Limb (tissue), 2 donors: ENCODE data around the gene UNC13B.
A peak's percentile ranks its signal among the peaks of the same experiment; 100 is the strongest.
"Not testable (repeated sequence)": the region's sequence is repeated elsewhere in the genome, so short reads cannot be mapped to it uniquely, and the experiment has no call there.

Source experiments
- DNase-seq, 2 donors: peaks; one replicate each; pipeline ENCODE4 v3.0.0-alpha.2; 2016; ENCODE audit errors: extremely low spot score in 2 of 2

The UNC13B gene

DNA sequence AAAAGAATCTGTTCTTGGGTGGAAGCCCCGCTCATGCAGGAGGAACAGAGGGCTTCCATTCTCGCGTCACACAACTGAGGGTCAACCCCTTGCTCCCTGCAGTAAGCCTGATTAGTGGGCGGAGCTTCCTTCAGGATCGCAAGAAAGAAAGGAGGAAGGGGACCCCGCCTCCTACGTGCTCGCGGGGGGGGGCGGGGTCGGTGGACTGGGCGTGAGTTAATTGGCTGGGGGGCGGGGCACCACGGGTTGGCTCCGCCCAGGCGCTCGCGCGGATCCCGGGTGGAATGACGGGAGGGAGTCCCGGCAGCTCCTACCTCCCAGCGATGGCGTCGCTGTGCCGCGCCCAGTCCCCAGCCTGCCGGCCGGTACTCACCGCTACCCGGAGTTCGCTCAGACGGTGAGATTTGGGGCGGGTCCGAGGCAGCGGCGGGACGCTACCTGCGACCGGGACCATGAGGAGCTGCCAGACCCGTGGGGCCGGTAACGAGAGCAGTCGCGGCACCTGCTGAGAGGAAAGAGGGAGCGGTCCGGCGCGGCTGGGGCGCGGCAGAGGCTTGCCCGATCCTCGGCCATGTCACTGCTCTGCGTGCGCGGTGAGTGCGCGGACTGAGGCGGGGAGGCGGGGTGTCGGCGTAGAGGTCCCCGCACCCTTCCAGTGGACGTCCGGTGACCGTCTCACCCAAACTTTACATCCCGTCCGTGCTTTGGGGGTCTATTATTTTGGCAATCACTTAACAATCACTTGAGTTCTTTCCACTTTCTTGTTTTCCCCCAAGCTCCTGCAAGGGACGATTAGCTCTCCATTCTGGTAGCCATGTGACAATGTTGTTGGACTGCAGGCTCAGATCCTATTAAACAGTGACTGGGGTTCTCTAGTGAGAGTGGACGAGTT lies at the start of gene UNC13B:
TSS of gene UNC13B (plus strand) at position 297 of the 892 bp plus-strand sequence. CDS start at position 572, 275 bp downstream.
- peak; percentile 94 to 97 for DNase-seq

DNA sequence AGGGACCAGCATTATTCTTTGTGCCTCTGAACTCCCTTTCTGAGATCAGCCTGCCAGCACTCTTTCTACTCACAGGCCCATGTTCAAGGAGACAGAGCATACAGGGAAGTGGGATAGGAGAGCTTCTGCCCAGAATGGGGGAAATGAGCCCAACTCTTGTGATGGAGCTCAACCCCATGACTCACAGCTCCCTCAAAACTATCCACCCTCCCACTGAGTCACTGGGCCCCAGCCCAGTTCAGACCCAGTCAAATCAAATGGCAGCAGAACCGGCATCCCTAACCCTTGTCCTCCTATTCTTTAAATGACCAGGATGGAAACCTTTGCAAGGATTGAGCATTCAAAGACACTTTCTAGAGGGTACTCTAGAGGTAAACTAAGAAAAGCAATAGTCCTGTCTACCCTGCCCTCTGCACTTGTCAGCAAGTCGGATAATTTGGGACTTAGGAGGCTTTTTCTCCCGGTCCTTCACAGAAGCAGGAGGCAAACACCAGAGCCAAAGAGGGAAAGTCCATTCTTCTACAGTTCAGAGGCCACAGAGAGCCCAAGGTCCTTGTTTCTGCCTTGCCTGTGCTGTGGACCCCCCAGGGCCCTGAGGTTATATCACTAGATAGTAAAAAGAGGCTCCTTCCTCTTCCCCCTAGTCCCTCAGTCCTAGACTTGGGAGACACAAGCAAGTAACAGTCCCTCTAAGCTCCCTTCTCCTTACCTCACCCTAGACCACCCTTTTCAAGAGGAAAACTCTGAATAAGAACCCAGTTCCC lies 49.4 kb upstream of the UNC13B start:
- no peak for DNase-seq

DNA sequence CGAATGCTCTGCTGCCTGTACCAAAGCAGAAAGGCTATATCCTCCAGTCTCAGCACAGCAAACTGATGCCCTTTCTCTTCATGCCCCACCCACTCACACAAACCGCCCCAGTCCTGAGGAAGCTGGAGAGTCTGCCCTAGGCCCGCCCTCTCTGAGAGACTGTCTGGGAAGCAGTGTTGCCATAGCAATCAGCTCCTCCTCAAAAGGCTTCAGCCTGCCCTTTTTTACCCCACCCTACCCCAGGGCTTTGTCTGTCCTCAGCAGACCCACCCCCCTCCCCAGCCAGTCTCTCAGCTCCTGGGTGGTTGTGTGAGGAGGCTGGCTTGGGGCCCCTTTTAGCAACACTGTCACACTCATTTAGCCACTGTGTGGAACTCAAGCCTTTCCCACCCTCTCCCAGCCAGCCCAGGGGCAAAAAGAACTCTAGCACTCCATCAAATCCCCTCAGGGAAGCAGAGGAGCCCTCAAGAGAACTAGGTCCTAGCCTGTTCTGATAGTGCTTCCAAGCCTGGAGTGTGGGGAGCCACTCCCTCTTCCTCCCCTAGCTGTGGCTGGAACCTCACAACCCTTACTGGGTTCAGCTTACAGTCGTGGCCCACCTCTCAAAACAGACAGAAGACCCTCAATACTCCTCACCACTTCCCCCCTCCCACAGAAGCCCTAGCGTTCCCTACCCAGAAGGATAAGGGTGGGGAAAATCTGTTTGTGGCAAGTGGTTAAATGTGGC lies 47.5 kb upstream of the UNC13B start:
- DNase-seq: peak; percentile 80 to 89

DNA sequence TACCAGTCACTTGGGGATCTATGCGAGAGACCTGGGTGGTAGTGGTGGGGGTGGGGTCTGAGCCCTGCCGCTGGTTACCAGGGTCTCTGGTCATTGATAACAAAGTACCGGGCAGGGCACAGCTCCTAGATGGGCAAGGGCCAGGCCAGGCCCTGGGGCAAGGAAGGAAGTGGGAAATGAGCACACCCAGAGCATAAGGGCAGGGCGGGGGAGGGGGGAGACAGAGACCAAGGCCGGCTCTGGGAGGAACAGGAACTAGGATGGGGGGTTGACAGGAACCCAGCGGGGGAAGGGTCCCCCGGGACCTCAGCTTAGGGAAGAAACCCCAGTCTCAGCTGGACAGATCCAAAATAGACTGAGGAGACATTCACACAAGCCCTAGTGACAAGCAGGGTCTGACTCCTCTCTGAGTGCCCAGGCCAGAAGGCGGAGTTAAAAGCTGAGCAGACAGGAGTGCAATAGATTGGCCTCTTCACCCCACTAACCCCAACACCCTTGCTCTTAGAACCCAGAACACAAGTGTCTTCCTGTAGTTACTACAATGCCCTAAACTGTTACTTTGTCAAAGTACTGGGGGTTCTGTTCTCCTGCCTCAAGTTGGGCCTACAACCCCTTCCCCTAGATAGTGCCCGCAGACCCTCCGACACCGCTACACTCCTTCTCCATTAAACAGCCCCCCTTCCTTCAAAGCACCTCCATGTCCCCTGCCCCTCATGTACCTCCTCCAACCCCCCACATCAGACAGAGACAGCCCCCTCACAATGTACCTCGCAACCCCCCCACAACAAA lies 46.8 kb upstream of the UNC13B start:
- DNase-seq: peak; percentile 7 to 65

DNA sequence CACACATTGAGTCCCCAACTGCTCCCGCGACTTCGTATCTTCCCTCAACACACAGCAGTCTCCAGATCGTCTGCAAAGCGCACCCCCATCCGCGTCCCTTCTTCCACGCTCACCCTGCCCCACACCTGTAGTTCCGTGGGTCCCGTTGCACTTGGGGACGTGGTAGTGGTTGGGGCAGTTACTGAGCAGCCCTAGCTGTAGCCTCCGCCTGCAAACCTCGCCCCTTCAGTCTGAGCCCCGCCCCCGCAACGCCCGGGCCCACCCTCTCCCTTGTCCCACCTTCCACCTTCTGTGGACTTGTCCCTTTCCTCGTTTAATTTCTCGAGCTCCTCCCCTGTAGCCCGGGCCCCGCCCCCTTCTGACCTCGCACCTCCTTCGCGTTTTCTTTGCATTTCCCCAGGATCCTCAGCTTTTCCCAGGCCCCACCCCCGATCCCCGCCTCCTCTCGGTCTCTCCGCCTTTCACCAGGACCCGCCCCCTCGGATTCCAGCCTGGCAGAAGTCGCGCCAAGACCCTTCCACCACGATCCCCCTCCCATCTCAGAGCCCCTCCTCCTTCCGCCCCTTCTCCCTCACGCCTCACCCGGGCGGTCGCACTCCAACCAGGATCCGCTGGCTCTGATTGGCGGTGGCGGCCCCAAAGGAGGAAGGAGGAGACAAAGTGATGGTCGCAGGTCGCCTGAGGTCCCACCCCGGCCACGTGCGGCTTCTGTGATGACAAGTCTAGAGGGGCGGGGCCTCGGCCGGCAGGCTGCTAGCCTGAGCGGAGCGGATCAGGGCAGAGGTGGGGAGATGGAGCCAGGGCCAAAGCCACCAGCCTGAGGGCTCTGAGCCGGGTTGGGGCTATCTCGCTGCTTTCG lies 45.9 kb upstream of the UNC13B start, which contains the start of gene ATOSB:
TSS of gene ATOSB (minus strand) at position 183 of the 859 bp plus-strand sequence. CDS start 7,588 bp downstream, outside the sequence.
- peak; percentile 95 to 99 for DNase-seq

DNA sequence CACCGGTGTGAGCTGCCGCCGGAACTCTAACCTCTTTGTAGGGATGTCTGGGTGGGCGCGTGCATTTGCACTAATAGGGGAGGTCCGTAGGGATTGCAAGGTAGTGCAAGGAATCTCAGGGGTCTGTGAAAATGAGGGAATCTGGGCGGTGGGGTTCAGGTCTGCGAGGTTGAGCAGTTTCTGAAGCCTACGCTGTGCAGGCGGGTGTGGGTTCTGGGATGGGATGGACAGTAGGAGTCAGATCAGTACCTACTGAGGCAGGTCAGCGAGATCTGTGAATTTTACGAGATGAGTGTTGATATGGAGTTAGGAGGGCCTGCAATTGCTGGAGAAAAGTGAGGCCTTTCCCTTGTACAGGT lies 45.3 kb upstream of the UNC13B start:
- DNase-seq: no peak

DNA sequence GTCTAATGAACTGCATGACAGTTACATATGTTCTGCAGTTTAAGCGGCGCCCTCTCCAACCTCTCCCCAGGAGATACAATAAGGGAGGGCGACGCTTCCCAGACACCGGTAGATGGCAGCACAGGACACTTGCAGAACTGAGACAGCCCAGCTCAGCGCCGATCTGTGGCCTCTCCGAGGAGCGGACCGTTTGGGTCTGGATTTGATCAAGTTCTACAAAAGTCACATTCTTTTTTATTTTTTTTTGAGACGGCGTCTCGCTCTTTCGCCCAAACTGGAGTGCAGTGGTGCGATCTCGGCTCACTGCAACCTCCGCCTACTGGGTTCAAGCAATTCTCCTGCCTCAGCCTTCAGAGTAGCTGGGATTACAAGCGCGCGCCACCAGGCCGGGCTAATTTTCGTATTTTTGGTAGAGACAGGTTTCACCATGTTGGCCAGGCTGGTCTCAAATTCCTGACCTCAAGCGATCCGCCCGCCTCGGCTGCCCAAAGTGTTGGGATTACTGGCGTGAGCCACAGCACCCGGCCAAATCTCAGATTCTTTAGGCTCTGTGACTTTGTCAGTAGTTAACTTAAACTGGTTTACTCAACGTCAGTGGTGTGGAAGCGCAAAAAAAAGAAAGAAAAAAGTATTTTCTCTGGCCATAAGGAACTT lies 44.8 kb upstream of the UNC13B start:
- peak; percentile 90 to 96 for DNase-seq

DNA sequence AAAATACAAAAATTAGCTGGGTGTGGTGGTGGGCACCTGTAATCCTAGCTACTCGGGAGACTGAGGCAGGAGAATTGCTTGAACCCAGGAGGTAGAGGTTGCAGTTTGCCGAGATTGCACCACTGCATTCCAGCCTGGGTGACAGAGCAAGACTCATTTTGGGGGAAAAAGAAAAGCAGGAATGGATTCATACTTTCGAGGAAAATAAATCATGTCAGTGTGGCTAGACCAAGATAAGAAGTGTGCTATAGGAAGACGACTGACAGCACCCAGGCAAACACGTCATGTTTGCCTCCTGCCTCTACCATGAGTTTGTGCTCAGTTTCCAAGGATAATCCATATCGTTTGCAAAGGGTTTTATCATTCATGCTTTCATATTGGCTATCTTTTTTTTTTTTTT lies 26.9 kb upstream of the UNC13B start:
- DNase-seq: no peak

DNA sequence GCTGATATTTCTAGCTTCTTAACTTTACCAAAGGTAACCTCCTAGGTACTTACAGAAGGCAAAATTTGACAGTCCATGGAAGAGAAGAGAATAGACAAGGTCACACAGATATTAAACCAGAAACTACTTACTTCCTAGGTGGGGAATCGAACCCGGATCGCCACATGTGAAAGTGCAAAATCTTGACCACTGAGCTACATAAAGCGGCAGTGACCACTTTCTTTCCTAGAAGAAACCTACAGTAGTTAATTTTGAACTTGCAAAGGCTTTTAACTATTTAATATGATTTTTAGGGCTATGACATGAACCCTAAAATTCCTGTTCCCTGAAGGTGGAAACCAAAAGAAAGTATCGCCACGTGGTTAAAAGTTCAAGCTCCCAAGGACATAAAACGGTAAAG lies 25.8 kb upstream of the UNC13B start:
- no peak for DNase-seq

DNA sequence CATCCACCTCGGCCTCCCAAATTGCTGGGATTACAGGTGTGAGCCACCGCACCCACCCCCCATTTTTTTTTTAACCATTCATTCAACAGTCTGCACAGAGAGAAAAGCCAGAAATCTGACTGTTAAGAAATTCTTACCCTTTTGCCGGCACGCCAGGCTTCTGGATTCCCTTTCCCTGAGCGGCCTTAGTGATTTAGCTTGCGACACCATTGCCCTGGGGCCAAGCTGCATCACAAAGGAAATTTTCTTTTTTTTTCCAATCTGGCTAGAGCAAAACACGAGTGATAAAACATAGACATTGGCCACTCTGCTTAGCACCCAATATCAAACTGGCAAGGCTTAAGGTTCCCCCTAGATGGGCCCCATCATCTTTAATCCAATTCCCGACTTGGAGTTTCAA lies 24.9 kb upstream of the UNC13B start:
- DNase-seq: no peak

DNA sequence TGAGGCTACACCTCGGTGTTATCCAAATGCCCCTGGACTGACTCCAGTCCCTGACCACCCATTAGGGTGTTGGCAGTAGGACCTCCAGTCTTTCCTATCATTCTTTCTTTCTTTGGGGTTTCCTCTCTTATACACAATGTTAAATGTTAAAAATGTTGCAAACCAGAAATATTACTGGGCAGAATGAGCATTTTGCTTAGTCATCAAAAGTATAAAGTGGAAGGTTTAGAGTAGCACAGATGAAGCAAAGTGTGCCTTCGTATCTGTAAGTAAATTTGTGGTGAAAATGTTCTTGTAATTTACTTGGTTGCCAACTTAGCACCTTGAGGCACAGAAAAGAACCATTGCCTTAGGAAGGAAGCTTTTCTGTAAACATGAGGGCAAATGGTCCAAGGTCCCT lies 21.7 kb upstream of the UNC13B start:
- DNase-seq: no peak

DNA sequence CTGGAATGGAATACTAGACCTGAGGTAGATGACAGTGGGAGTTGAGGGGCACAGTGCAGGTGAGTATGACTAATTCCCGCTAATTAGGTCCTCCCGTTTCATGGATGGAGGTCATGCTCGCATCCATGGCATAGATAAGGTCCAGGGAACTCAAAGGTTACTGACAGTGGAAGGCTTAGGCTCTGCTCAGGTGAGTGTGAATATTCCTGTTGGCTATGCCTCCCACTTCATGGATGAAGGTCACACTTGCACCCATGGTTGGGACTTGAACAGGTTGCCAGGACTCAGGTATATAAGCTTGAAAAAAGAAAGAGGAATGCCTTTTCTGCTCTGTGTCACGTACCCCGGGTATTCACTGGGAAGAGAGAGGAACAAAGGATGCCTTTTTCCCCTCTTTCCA lies 19.8 kb upstream of the UNC13B start:
- no peak for DNase-seq

DNA sequence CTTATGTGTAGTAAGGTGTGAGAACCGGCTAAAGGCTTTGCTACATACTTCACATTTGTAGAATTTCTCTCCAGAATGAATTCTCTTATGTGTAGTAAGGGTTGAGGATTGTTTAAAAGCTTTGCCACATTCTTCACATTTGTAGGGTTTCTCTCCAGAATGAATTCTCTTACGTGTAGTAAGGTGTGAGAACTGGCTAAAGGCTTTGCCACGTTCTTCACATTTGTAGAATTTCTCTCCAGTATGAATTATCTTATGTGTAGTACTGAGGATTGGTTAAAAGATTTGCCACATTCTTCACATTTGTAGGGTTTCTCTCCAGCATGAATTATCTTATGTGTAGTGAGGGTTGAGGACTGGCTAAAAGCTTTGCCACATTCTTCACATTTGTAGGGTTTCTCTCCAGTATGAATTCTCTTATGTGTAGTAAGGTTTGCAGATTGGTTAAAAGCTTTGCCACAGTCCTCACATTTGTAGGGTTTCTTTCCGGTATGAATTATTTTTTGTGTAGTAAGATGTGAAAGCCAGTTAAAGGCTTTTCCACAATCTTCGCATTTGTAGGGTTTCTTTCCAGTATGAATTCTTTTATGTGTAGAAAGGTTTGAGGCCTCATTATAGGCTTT lies 13.8 kb upstream of the UNC13B start:
- DNase-seq: not testable (repeated sequence)

DNA sequence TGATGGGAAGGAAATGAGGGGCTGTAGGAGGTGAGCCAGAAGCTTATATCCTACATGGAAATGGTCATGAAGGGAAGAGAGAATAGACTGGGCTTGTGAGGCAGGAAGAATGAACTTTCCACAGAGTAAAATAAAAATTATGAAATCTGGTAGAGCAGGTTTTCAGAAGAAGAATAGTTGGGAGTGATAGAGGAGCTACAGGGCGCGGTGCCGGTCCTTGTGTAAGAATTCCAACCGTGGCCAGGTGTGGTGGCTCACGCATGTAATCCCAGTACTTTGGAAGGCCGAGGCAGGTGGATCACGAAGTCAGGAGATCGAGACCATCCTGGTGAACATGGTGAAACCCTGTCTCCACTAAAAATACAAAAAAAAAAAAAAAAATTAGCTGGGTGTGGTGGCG lies 8.9 kb upstream of the UNC13B start:
- DNase-seq: no peak

DNA sequence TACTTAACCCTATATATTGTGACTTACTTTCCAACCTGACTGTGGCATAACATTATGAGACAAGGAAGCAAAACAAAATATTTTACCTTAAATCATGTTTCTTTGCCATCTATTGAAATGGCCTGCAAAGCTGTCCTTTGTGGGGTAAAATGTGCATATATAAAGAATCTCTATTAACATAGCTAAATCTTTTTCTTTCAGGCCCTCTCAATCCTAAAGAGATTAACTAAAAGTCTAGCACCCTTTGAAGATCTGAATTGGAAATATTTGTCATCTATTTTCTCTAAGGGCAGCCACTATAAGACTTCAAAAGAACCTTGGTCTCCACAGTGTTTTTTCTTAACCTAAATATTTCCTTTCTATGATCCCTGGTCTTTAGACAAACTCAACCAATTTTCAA lies 5.0 kb upstream of the UNC13B start:
- DNase-seq: no peak

DNA sequence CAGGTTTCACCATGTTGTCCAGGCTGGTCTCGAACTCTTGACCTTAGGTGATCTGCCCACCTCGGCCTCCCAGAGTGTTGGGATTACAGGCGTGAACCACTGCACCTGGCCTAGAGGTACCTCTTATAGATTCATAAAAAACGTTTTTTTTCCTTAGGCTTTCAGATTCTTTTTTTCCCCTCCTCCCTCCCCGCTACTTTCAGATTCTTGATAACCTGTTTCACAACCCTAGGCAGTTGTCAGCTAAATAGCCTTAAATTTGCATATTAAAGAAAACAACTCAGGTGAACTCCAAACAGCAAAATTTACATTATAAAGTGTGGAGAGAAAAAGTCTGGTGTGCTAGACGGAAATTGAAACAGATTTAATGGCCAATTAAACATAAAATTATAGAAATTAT lies 4.0 kb upstream of the UNC13B start:
- DNase-seq: not testable (repeated sequence)

DNA sequence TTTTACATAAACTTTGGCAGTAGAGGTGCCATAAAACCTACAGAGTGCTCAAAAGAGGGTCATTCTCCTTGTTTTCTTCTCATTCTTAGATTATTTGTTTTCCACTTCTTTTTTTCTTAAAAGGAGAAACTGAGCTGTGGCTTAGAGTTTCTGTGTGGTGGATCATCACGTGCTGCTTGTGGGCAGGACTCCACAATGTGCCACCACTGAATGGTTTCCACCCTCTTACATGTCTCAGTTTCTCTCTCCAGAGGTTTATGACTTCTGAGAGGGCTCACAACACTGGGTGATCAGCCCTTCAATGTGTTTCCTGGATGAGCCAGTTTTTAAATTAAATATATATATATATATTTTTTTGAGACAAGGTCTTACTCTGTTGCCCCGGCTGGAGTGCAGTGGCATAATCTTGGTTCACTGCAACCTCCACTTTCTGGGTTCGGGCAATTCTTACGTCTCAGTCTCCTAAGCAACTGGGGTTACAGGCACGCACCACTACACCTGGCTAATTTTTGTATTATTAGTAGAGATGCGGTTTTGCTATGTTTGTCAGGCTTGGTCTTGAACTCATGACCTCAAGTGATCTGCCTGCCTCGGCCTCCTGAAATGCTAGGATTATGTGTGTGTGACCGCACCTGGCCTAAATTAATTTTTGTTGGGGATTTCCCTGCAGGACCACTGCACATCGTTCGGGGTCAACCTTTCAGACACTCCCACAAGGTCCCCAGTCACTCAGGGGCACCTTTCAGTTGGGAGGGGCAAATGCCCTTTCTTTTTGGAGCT lies 3.1 kb upstream of the UNC13B start:
- DNase-seq: no peak

DNA sequence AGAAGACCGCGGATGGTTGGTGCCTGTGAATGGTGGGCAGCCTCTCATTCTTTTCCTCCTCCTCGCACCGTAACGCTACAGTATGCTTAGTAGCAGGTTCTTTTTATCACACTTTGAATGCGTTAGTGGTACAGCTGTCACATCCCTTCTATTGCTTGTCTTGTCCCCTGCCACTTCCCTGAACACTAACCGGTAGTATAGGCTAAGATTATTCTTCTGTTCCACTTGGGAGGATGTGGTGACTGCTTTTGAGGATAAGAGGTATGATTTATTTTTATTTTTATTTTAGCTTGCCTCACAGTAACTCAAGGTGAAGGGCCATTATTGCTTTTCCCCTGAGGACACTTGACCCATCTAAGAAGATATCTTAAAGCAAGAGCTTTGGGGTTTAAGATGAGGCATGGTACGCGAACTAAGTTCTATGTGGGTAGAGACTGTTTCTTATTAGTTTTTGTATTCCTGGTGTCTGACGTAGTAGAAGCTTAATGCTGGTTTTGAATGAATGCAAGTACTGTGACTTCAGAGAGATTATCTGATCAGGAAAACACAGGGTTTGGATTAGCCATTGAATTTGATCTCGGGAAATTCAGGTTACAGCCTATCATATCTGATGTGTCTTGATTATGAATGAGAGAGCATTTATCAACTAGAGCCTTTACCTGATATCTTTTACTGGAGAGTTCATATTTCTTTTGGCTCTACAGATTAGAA lies 951 bp downstream of the UNC13B start:
- no peak for DNase-seq
